Subcutaneous adipose tissue (tissue), 4 donors: Measurements from ENCODE around the gene P2RX6. TPM values are rescaled to one million over a fixed set of nuclear protein-coding genes. Genes with fewer than 3 reads are reported as not detected.

ENCODE experiments used
- CTCF ChIP-seq: fragments of 450-650 bp; IDR thresholded peaks from one replicate; pipeline ENCODE4 v1.5.1; 2016; ENCODE audit warnings: low read depth, mild to moderate bottlenecking, control low read depth, antibody characterized with exemption, moderate library complexity
- total RNA-seq, 4 donors: library from RNA; depleted of rRNA; stranded (reverse); fragments of >200 nt; gene quantifications; one replicate each; pipeline ENCODE4 v1.1.0, GENCODE V29; 2016

The P2RX6 gene
- total RNA-seq, 4 donors from 2014 or later, result 0.49 to 3.7 (median 1.2) TPM

DNA sequence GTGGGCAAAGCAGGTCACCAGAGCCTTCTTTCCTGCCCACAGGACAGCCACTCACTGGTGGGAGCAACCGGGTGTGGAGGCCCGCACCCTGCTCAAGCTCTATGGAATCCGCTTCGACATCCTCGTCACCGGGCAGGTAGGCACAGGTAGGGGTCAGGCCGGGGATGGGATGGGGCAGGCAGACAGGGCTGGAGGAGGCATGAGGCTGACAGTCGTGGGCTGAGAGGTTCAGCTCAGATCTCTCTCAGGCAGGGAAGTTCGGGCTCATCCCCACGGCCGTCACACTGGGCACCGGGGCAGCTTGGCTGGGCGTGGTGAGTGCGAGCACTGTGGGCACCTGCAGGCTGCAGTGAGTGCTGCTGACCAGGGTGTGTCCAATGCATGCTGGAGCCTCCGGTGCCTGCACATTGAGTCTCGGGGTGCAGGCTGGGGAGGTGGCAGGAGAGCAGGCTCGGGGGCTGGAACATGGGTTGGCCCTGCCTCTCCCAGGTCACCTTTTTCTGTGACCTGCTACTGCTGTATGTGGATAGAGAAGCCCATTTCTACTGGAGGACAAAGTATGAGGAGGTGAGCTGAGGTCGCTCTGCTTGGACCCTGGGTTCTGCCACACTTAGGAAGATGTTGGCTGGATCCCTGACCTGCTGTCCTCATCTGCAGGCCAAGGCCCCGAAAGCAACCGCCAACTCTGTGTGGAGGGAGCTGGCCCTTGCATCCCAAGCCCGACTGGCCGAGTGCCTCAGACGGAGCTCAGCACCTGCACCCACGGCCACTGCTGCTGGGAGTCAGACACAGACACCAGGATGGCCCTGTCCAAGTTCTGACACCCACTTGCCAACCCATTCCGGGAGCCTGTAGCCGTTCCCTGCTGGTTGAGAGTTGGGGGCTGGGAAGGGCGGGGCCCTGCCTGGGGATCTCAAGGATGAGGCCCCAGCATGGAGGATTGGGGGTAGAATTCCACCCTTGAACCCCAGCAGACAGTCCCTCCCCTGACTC lies 11.1 kb downstream of the P2RX6 start:
- no peak for TF ChIP-seq CTCF

- no peak for TF ChIP-seq CTCF
Observed at GRCh38 chr22:21026783-21027692, 12.1 kb downstream of the P2RX6 start.

DNA sequence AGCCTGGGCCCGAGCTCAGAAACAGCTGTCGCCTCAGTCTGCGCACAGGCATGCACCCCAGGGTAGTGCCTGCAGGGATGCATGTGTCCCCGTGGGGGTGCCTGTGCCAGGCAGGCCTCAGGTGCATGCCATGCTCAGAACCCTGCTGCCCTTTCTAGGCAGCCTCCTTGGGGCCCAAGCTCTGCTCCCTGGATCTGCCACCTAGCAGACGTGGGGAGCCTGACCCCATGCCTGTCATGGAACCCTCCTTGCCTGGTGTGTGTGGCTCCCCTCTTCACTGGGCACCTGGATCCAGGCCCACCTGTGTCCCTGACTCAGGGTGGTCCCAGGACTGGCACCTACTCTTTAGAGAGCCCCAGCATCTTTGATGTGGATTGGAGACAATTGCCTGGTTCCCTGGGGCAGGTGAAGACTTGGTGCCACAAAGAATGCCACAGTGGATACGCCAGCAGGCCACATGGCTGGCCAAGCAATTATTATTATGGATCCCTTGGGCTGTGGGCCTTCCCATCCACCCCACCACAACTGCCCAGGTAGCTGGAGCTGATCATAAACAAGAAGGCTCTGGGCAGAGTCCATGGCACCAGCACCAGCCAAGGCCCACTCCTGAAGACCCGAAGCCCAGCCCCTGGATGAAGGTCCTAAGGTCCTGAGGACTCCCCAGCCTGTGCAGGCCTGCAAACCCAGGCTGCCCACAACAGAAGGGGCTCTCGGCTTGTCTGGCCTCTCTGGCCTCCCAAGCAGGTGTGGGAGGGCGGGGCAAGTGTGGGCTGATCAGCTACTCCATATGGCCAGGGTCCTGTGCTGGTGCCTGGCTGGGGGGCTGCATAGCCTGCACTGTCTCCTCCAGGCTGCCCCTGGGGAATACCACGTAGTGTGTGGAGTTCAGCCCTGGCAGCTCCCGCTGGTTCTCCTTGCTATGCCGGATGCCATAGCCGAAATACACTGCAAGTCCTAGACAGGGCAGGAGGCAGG lies 13.6 kb downstream of the P2RX6 start:
- no peak for TF ChIP-seq CTCF

DNA sequence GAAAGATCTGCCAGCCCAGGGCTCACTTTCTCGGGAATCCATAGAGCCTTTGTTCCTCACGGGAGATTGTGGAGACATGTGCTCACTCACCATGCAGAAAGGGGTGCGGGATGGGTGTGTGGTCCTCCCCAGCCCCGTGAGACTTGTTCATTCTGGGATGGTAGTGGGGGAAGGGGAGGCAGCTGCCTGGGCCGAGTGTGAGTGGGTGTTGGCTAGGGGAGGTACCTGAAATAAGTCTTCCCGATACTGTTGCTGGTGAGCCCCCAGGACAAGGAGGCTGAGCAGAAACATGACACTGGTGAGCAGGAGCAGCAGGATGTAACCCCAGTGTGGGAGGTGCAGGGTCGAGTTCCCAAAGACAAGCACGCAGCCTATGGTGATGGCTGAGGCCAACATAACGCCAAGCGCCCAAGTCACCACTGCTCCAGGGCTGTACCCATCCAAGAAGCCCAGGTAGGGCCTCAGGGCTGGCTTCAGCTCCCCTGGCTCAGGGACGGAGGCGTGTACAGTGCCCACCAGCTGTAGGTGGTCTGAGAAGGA lies 14.6 kb downstream of the P2RX6 start:
- TF ChIP-seq CTCF, result no peak

DNA sequence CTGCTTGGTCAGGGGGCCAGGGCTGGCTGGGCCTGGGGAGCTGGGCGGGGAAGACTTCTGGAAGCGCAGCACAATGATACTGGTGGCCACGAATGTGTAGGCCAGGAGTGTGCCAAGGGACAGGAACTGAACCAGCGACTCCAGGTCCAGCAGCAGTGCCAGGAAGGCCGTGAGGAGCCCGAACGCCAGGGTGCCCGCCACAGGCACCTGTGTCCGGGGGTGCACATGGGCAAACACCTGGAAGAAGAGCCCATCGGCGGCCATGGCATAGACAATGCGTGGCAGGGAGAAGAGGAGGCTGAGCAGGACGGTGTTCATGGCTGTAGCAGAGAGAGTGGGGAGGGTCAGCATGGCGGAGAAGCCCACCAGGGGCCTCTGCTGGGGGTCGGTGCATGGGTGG lies 15.1 kb downstream of the P2RX6 start:
- TF ChIP-seq CTCF, result no peak

- TF ChIP-seq CTCF, result no peak
Observed at GRCh38 chr22:21030621-21031544, 15.9 kb downstream of the P2RX6 start.
